ENCODE data around the gene EMP3.
A peak's percentile ranks its signal among the peaks of the same experiment; 100 is the strongest.

Gene EMP3

GRCh38 chr19:48351341-48351752, 26.0 kb downstream of the EMP3 start:
- in situ Hi-C loops (cut with HindIII; ENCODE audit: low sequenced_read_pairs): no loop called here
- no peak overlapping the region for H3K4me3 ChIP-seq (ENCODE audit: low read depth, low read length)
- no peak for DNase-seq (ENCODE audit: low read depth)
- TF ChIP-seq, protein P1, sequence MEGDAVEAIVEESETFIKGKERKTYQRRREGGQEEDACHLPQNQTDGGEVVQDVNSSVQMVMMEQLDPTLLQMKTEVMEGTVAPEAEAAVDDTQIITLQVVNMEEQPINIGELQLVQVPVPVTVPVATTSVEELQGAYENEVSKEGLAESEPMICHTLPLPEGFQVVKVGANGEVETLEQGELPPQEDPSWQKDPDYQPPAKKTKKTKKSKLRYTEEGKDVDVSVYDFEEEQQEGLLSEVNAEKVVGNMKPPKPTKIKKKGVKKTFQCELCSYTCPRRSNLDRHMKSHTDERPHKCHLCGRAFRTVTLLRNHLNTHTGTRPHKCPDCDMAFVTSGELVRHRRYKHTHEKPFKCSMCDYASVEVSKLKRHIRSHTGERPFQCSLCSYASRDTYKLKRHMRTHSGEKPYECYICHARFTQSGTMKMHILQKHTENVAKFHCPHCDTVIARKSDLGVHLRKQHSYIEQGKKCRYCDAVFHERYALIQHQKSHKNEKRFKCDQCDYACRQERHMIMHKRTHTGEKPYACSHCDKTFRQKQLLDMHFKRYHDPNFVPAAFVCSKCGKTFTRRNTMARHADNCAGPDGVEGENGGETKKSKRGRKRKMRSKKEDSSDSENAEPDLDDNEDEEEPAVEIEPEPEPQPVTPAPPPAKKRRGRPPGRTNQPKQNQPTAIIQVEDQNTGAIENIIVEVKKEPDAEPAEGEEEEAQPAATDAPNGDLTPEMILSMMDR (IDR thresholded peaks at IDR 0.05; ENCODE audit: low read depth, low read length, missing control alignments): peak; percentile 82

- DNase-seq (ENCODE audit: low read depth): no peak
- in situ Hi-C loops (cut with HindIII; ENCODE audit: low sequenced_read_pairs): no loop called here
- TF ChIP-seq, protein P1 (IDR thresholded peaks at IDR 0.05; ENCODE audit: low read depth, low read length, missing control alignments): no peak
- no peak overlapping the region for H3K4me3 ChIP-seq (ENCODE audit: low read depth, low read length)
These were observed 28.3 kb downstream of the EMP3 start for GRCh38 chr19:48353677-48354076.

GRCh38 chr19:48354332-48354992, 29.1 kb downstream of the EMP3 start:
- H3K4me3 ChIP-seq (ENCODE audit: low read depth, low read length): no peak overlapping the region
- TF ChIP-seq, protein P1 (IDR thresholded peaks at IDR 0.05; ENCODE audit: low read depth, low read length, missing control alignments): no peak
- DNase-seq (ENCODE audit: low read depth): no peak
- in situ Hi-C loops (cut with HindIII; ENCODE audit: low sequenced_read_pairs): no loop called here

- in situ Hi-C loops (cut with HindIII; ENCODE audit: low sequenced_read_pairs): no loop called here
- TF ChIP-seq, protein P1 (IDR thresholded peaks at IDR 0.05; ENCODE audit: low read depth, low read length, missing control alignments): no peak
- no peak overlapping the region for H3K4me3 ChIP-seq (ENCODE audit: low read depth, low read length)
- no peak for DNase-seq (ENCODE audit: low read depth)
These were observed 30.1 kb downstream of the EMP3 start for GRCh38 chr19:48355365-48355954.

GRCh38 chr19:48359123-48359522, 33.8 kb downstream of the EMP3 start:
- TF ChIP-seq, protein P1 (IDR thresholded peaks at IDR 0.05; ENCODE audit: low read depth, low read length, missing control alignments): no peak
- in situ Hi-C loops (cut with HindIII; ENCODE audit: low sequenced_read_pairs): no loop called here
- no peak for DNase-seq (ENCODE audit: low read depth)
- H3K4me3 ChIP-seq (ENCODE audit: low read depth, low read length): no peak overlapping the region

GRCh38 chr19:48361912-48362311, 36.6 kb downstream of the EMP3 start:
- TF ChIP-seq, protein P1 (IDR thresholded peaks at IDR 0.05; ENCODE audit: low read depth, low read length, missing control alignments): no peak
- DNase-seq (ENCODE audit: low read depth): no peak
- H3K4me3 ChIP-seq (ENCODE audit: low read depth, low read length): no peak overlapping the region
- in situ Hi-C loops (cut with HindIII; ENCODE audit: low sequenced_read_pairs): no loop called here
